Measurements from ENCODE around the gene TRIM36.

- TF ChIP-seq RAD21 (IDR thresholded peaks at IDR 0.05; ENCODE audit: low read length) (no peak), POLR2AphosphoS5 (IDR thresholded peaks at IDR 0.05; ENCODE audit: low read depth, low read length) (no peak), MAX (IDR thresholded peaks at IDR 0.05; ENCODE audit: low read depth) (no peak), FOXM1 (IDR thresholded peaks at IDR 0.05; ENCODE audit: low read depth) (no peak), EP300 (IDR thresholded peaks at IDR 0.05; ENCODE audit: borderline replicate concordance in 1 of 2, low read depth in 1 of 2, low read length in 1 of 2) (no peak), RCOR1 (IDR thresholded peaks at IDR 0.05; ENCODE audit: low read length) (no peak), CHD2 (IDR thresholded peaks at IDR 0.05; ENCODE audit: low read length, partially characterized antibody) (no peak)
- TF ChIP-seq, protein P1, sequence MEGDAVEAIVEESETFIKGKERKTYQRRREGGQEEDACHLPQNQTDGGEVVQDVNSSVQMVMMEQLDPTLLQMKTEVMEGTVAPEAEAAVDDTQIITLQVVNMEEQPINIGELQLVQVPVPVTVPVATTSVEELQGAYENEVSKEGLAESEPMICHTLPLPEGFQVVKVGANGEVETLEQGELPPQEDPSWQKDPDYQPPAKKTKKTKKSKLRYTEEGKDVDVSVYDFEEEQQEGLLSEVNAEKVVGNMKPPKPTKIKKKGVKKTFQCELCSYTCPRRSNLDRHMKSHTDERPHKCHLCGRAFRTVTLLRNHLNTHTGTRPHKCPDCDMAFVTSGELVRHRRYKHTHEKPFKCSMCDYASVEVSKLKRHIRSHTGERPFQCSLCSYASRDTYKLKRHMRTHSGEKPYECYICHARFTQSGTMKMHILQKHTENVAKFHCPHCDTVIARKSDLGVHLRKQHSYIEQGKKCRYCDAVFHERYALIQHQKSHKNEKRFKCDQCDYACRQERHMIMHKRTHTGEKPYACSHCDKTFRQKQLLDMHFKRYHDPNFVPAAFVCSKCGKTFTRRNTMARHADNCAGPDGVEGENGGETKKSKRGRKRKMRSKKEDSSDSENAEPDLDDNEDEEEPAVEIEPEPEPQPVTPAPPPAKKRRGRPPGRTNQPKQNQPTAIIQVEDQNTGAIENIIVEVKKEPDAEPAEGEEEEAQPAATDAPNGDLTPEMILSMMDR (IDR thresholded peaks at IDR 0.05) = no peak
These were observed 22.4 kb upstream of the TRIM36 start for GRCh38 chr5:115192098-115192497.
